HG02943 (cell line): Measurements from ENCODE around the gene NPIPB9.
"Not testable (repeated sequence)": the region's sequence is repeated elsewhere in the genome, so short reads cannot be mapped to it uniquely, and the experiment has no call there.

ENCODE experiments used
- ATAC-seq: cut with Tn5 transposase; IDR thresholded peaks from one replicate; pipeline ENCODE4 v1.9.1; 2021; ENCODE audit warnings: mild to moderate bottlenecking, low read depth, moderate library complexity; ENCODE audit not compliant: unreplicated experiment

Gene NPIPB9

DNA sequence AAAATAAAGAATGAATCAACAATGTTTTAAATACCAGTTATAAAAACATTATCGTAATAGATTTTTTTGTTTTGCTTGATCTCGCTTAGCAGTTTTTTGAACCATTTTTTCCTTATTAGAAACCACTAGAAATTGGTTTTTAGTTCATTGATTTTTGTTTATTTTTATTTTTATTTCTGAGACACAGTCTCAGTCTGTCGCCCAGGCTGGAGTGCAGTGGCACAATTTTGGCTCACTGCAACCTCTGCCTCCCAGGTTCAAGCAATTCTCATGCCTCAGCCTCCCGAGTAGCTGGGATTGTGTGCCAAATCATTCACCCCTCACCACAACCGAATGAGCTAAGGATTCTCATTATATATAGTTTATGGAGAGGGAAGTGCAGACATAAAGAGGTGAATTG is at the start of gene NPIPB9:
TSS of gene NPIPB9 (plus strand) at position 301 of the 400 bp plus-strand sequence.
- not testable (repeated sequence) for ATAC-seq

DNA sequence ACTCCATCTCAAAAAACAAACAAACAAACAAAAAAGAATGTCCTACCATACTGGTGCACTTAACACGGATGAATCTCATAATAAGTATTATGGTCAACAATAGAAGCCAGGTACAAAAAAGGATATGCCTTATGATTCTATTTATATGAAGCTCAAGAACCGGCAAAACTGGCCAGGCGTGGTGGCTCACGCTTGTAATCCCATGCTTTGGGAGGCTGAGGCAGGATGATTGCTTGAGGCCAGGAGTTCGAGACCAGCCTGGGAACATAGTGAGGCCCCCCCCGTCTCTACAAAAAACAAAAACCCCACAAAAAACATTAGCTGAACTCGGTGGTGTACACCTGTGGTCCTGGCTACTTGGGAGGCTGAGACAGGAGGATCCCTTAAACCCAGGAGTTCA is 47.3 kb upstream of the NPIPB9 start:
- ATAC-seq = not testable (repeated sequence)

GRCh38 chr16:28711220-28712083 is 40.1 kb upstream of the NPIPB9 start, which contains the start of gene EIF3C:
TSS of gene EIF3C (plus strand) at chr16:28711464. CDS start at chr16:28711687, 223 bp downstream.
- ATAC-seq = peak; percentile 92

GRCh38 chr16:28722852-28723650 is 28.5 kb upstream of the NPIPB9 start:
- ATAC-seq = not testable (repeated sequence)

GRCh38 chr16:28731253-28731652 is 20.3 kb upstream of the NPIPB9 start:
- not testable (repeated sequence) for ATAC-seq

DNA sequence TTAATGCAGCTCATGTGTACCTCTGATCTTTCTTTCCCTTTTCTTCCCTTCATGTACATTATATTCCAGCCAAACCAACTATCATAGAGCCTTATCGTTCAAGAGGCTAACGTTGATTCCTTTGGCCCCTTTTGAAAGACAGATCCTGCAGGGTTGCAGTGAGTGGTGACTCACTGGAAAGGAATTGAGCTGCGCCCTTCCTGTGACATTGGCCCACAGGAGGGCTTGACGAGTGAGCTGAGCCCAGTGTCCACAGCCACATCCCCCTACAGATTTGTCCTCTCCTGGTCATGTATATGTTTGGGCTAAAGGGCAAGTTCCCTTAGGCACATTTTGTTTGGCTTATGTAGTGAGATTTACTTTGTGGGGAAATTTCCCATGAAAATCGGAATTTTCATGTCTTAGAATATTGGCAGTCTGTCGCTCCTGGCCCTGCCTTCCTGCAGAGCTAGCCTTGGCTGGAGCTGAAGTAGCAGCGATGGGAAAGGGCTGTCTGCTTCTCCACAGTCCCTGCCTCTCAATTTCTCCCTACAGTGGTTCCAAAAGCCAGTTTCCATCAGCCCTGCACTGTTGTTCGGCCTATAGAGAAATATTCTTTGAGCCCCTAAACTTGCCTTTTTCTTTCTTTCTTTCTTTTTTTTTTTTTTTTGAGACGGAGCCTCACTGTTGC is 19.0 kb upstream of the NPIPB9 start:
- ATAC-seq = not testable (repeated sequence)

- ATAC-seq = not testable (repeated sequence)
These were observed 11.8 kb upstream of the NPIPB9 start for GRCh38 chr16:28739787-28740186.

DNA sequence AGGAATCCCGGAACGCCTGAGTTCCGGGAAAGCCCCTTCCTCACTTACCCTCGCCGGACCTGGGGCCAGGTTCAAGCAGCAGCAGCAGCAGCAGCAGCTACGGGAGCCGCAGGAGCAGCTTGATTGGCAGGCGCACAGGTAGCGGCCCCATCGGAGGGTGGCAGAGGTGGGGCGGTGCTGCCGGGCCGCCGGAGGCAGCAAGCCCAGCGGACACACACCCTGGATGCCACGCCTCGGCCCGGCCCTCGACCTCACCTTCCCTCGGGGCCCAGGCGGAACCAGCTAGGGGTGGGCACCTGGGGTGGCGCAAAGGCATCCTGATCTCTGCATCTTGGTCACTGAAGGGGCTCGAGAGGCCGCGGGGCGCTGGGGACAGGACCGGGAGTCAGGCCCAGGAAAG is 11.0 kb upstream of the NPIPB9 start:
- ATAC-seq = not testable (repeated sequence)

- not testable (repeated sequence) for ATAC-seq
These were observed 10.3 kb upstream of the NPIPB9 start for GRCh38 chr16:28741295-28741694.

DNA sequence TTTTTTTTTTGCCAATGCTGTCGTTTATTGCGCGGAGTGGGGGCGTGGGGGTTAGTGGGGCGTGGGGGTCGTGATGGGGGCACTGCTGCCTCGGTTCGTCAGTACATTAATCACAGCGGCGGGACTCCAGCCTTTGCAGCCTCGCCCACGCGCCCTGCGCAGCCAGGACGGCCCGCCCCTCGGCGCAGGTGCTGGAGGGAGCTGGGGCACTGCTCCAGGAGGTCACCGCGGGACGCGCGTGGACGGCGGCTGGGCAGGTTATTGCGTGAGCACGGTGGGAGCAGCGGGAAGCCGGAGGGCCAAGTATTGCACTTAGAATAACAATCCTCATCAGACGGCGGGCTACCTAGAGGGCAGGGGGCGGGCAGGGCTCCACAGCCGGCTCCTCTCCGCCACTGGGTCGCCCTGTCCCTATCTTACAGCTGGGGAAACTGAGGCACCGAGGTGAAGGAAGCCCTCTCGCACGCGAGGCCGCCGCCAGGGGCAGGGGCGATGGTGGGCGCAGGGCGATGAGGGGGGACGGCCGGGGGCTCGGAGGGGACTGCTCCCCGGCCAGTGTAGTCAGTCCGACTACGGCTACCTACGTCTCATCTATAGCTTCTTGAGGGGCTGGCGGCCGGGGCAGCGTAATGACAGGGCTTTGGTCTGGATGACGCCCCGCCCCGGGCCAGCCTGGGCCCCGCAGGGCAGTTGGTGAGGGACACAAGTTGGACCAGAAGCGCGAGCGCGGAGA is 4.8 kb upstream of the NPIPB9 start:
- ATAC-seq = not testable (repeated sequence)

DNA sequence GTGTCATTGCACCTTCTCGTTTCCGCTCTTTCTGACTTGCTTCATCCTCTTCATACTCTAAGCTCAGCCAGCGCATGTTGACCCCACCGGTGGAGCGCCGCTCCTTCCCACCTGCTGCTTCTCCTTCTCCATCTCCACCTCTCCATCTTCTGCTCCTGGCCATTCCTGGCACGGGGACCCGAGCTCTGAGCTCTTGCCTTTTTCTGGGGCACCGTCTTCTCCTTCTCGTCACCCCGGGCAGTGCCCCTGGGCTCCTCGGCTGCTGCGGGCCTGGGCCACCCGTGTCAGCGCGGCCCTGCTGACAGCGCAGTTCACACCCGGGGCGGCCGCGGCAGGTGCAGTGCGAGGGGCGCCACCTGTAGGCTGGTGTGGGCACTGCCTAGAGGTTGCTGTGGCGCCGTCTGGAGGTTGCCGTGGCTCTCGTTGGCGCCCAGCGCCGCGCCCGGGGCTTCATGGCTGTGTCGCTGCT is 1.6 kb upstream of the NPIPB9 start:
- peak; percentile 77 for ATAC-seq

- ATAC-seq = peak; percentile 27
These were observed 1.0 kb upstream of the NPIPB9 start for GRCh38 chr16:28750469-28751067.

- ATAC-seq = not testable (repeated sequence)
These were observed 30.1 kb downstream of the NPIPB9 start for GRCh38 chr16:28781697-28782096.

GRCh38 chr16:28782357-28782756 is 30.8 kb downstream of the NPIPB9 start:
- not testable (repeated sequence) for ATAC-seq

GRCh38 chr16:28802235-28803019 is 50.8 kb downstream of the NPIPB9 start:
- not testable (repeated sequence) for ATAC-seq

- ATAC-seq = not testable (repeated sequence)
These were observed 56.0 kb downstream of the NPIPB9 start for GRCh38 chr16:28807445-28808120.

DNA sequence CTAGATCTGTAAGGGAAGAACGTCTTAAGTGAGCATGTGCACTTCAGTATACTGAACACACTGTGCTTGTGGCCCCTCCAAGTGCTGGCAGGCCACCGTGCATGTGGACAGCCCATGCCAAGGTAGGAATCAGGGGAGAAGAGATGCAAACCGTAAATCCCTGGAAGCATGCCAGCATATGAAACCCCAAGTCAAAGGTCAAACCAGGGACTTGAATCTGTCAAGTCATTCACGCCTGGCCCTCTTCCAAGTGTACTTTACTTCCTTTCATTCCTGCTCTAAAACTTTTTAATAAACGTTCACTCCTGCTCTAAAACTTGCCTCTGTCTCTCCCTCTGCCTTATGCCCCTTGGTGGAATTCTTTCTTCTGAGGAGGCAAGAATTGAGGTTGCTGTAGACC is 68.4 kb downstream of the NPIPB9 start:
- ATAC-seq = no peak

- ATAC-seq = not testable (repeated sequence)
These were observed 69.0 kb downstream of the NPIPB9 start for GRCh38 chr16:28820546-28820945.
